Spleen (tissue), 7 donors: ENCODE results near the gene TAB2.
A peak's percentile ranks its signal among the peaks of the same experiment; 100 is the strongest.

Source experiments
- POLR2AphosphoS5 ChIP-seq, 3 donors: sonication (generic); formaldehyde crosslinking; IDR thresholded peaks; one replicate each; pipeline ENCODE4 v1.5.1; 2017; ENCODE audit warnings: antibody characterized with exemption in 3 of 3
- TF ChIP-seq, protein P1 (sequence below), 11 experiments: fragments of 200-600 bp in 7 of 11; fragments of 450-650 bp in 4 of 11; sonication (generic) in 4 of 11; IDR thresholded peaks in 8 of 11; conservative IDR thresholded peaks in 3 of 11; 1 replicate in 7 of 11; 2 replicates in 4 of 11; pipeline versions ENCODE4 v1.4.0 to v1.8.0; 2016 to 2021; ENCODE audit warnings: antibody characterized with exemption in 11 of 11, inconsistent platforms in 4 of 11, mild to moderate bottlenecking in 1 of 11
- donor health status: DM: no; HTN: no; CAD: no; lungs with moderate emphysema.
- donor health status: DM: no; HTN: no; CAD: no.
- donor health status: DM: no; HTN: no; CAD: no.

DNA sequence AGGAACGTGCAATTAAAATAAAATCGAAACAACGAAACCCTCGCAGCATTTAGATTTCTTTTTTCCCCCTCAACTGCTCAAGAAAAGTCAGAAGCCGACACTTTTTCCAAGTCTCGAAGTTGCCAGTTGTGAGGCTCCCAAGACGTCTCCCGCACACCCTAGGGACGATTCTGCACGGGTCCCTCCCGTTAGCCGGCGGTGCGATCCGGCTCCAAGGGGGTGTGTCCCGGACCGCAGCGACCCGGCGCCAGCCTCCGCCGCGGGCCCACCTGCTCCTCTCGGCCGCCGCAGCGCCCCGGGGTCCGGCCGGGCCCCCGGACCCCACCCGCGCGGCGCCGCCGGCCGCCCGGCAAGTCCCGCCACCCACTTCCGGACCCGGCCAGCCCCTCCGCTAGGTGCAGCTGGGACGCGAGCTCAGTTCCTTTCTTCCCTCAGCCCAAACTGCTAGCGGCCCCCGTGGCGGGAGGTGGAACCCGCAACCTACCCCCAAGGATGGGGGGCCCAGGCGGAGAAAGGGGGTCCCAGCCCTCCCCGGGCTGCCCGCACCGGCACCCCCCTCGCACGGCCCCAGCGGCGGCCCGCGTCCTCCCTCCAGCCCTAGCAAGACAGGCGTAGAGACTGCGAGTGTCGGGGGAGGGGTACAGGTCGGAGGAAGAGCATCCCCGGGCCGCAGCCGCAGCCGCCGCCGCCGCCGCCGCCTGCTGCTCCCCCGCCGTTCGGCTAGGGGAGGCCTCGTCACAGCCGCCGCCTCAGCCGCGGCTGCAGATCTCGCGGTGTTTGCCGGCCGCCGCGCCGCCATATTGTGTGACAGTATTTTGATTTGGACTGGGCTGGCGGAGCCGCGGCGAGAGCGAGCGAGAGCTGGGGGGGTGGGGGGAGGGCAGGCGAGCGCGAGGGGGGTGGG, 520 bp upstream of the TAB2 start:
- TF ChIP-seq, protein P1, sequence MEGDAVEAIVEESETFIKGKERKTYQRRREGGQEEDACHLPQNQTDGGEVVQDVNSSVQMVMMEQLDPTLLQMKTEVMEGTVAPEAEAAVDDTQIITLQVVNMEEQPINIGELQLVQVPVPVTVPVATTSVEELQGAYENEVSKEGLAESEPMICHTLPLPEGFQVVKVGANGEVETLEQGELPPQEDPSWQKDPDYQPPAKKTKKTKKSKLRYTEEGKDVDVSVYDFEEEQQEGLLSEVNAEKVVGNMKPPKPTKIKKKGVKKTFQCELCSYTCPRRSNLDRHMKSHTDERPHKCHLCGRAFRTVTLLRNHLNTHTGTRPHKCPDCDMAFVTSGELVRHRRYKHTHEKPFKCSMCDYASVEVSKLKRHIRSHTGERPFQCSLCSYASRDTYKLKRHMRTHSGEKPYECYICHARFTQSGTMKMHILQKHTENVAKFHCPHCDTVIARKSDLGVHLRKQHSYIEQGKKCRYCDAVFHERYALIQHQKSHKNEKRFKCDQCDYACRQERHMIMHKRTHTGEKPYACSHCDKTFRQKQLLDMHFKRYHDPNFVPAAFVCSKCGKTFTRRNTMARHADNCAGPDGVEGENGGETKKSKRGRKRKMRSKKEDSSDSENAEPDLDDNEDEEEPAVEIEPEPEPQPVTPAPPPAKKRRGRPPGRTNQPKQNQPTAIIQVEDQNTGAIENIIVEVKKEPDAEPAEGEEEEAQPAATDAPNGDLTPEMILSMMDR (IDR thresholded peaks at IDR 0.05 in 8 of 11, conservative IDR thresholded peaks at IDR 0.05 in 3 of 11): peak in 5 of 11 experiments; percentile 14 to 40 (median 33)
- peak; percentile 86 to 91 (median 90) for TF ChIP-seq POLR2AphosphoS5 (IDR thresholded peaks at IDR 0.05)
